Mucosa of stomach (tissue), 1 donor: ENCODE measurements around the gene SEMA5A.

ENCODE experiments used
- H3K27me3 ChIP-seq: one replicate; pipeline ENCODE4 v1.7.0; 2013; ENCODE audit warnings: mild to moderate bottlenecking, low read length; ENCODE audit not compliant: control insufficient read depth, insufficient read depth
- H3K36me3 ChIP-seq: one replicate; pipeline ENCODE4 v1.7.0; 2013; ENCODE audit warnings: low read length; ENCODE audit not compliant: control insufficient read depth, insufficient read depth
- H3K4me1 ChIP-seq: one replicate; pipeline ENCODE4 v1.7.0; 2013; ENCODE audit warnings: mild to moderate bottlenecking, low read length; ENCODE audit not compliant: control insufficient read depth, insufficient read depth
- H3K4me3 ChIP-seq: one replicate; pipeline ENCODE4 v1.7.0; 2013; ENCODE audit warnings: low read length
- H3K9ac ChIP-seq: one replicate; pipeline ENCODE4 v1.7.0; 2013; ENCODE audit warnings: mild to moderate bottlenecking, low read length, moderate library complexity
- H3K9me3 ChIP-seq: one replicate; pipeline ENCODE4 v1.7.0; 2013; ENCODE audit warnings: mild to moderate bottlenecking, low read length, moderate library complexity; ENCODE audit not compliant: control insufficient read depth
- donor health status: Pancreatic carcinoma.

Gene SEMA5A

GRCh38 chr5:9283473-9283872, 262.4 kb downstream of the SEMA5A start:
- Histone ChIP-seq H3K27me3 (no peaks in the 10 kb centered on the region), H3K4me3 (no peak overlapping the region), H3K9me3 (no peaks in the 10 kb centered on the region), H3K9ac (no peak overlapping the region), H3K36me3 (no peaks in the 10 kb centered on the region), H3K4me1 (no peaks in the 10 kb centered on the region)

- H3K27me3 ChIP-seq, result no peaks in the 10 kb centered on the region
- no peaks in the 10 kb centered on the region for H3K36me3 ChIP-seq
- H3K9ac ChIP-seq, result no peak overlapping the region
- H3K9me3 ChIP-seq, result no peaks in the 10 kb centered on the region
- no peak overlapping the region for H3K4me3 ChIP-seq
- no peaks in the 10 kb centered on the region for H3K4me1 ChIP-seq
These were observed 262.9 kb downstream of the SEMA5A start for GRCh38 chr5:9283021-9283420.

- no peak overlapping the region for H3K4me3 ChIP-seq
- H3K4me1 ChIP-seq, result no peaks in the 10 kb centered on the region
- no peaks in the 10 kb centered on the region for H3K36me3 ChIP-seq
These were observed 263.7 kb downstream of the SEMA5A start for GRCh38 chr5:9282211-9282610.

GRCh38 chr5:9279774-9280173, 266.1 kb downstream of the SEMA5A start:
- Histone ChIP-seq H3K4me1 (no peaks in the 10 kb centered on the region), H3K9ac (no peak overlapping the region), H3K36me3 (no peaks in the 10 kb centered on the region), H3K27me3 (no peaks in the 10 kb centered on the region), H3K4me3 (no peak overlapping the region), H3K9me3 (no peaks in the 10 kb centered on the region)

More at GRCh38 chr5:9282211-9282610, 263.7 kb downstream of the SEMA5A start:
- Histone ChIP-seq H3K27me3 (no peaks in the 10 kb centered on the region), H3K9ac (no peak overlapping the region), H3K9me3 (no peaks in the 10 kb centered on the region)

- no peaks in the 10 kb centered on the region for H3K4me1 ChIP-seq
These were observed 266.8 kb downstream of the SEMA5A start for GRCh38 chr5:9278921-9279603.

GRCh38 chr5:9269014-9269413, 276.9 kb downstream of the SEMA5A start:
- Histone ChIP-seq H3K36me3 (no peaks in the 10 kb centered on the region), H3K4me1 (no peaks in the 10 kb centered on the region), H3K27me3 (no peaks in the 10 kb centered on the region), H3K4me3 (no peak overlapping the region), H3K9me3 (no peaks in the 10 kb centered on the region), H3K9ac (no peak overlapping the region)

More at GRCh38 chr5:9278921-9279603, 266.8 kb downstream of the SEMA5A start:
- H3K9ac ChIP-seq, result no peak overlapping the region
- no peak overlapping the region for H3K4me3 ChIP-seq
- no peaks in the 10 kb centered on the region for H3K9me3 ChIP-seq
- no peaks in the 10 kb centered on the region for H3K27me3 ChIP-seq
- H3K36me3 ChIP-seq, result no peaks in the 10 kb centered on the region

GRCh38 chr5:9268226-9268625, 277.6 kb downstream of the SEMA5A start:
- no peaks in the 10 kb centered on the region for H3K36me3 ChIP-seq
- H3K4me1 ChIP-seq, result no peaks in the 10 kb centered on the region
- H3K9ac ChIP-seq, result no peak overlapping the region
- H3K4me3 ChIP-seq, result no peak overlapping the region
- H3K9me3 ChIP-seq, result no peaks in the 10 kb centered on the region
- no peaks in the 10 kb centered on the region for H3K27me3 ChIP-seq

- H3K4me3 ChIP-seq, result no peak overlapping the region
- no peak overlapping the region for H3K9ac ChIP-seq
These were observed 280.2 kb downstream of the SEMA5A start for GRCh38 chr5:9265441-9266287.

GRCh38 chr5:9264301-9264700, 281.6 kb downstream of the SEMA5A start:
- no peaks in the 10 kb centered on the region for H3K27me3 ChIP-seq
- H3K4me1 ChIP-seq, result no peaks in the 10 kb centered on the region
- no peak overlapping the region for H3K4me3 ChIP-seq
- H3K9me3 ChIP-seq, result no peaks in the 10 kb centered on the region
- H3K36me3 ChIP-seq, result no peaks in the 10 kb centered on the region
- H3K9ac ChIP-seq, result no peak overlapping the region

More at GRCh38 chr5:9265441-9266287, 280.2 kb downstream of the SEMA5A start:
- no peaks in the 10 kb centered on the region for H3K4me1 ChIP-seq
- H3K27me3 ChIP-seq, result no peaks in the 10 kb centered on the region
- no peaks in the 10 kb centered on the region for H3K36me3 ChIP-seq
- H3K9me3 ChIP-seq, result no peaks in the 10 kb centered on the region

- H3K4me3 ChIP-seq, result no peak overlapping the region
- H3K27me3 ChIP-seq, result no peaks in the 10 kb centered on the region
- H3K9me3 ChIP-seq, result no peaks in the 10 kb centered on the region
- no peaks in the 10 kb centered on the region for H3K4me1 ChIP-seq
- no peaks in the 10 kb centered on the region for H3K36me3 ChIP-seq
- H3K9ac ChIP-seq, result no peak overlapping the region
These were observed 282.2 kb downstream of the SEMA5A start for GRCh38 chr5:9263656-9264055.

GRCh38 chr5:9251379-9251980, 294.4 kb downstream of the SEMA5A start:
- Histone ChIP-seq H3K4me3 (no peak overlapping the region), H3K9me3 (no peaks in the 10 kb centered on the region), H3K27me3 (no peaks in the 10 kb centered on the region), H3K9ac (no peak overlapping the region), H3K4me1 (no peaks in the 10 kb centered on the region), H3K36me3 (no peaks in the 10 kb centered on the region)

GRCh38 chr5:9249231-9249630, 296.6 kb downstream of the SEMA5A start:
- Histone ChIP-seq H3K27me3 (no peaks in the 10 kb centered on the region), H3K4me3 (no peak overlapping the region), H3K36me3 (no peaks in the 10 kb centered on the region), H3K9ac (no peak overlapping the region), H3K9me3 (no peaks in the 10 kb centered on the region), H3K4me1 (no peaks in the 10 kb centered on the region)
